ENCODE results near the gene DAO.
"Not testable (repeated sequence)": the region's sequence is repeated elsewhere in the genome, so short reads cannot be mapped to it uniquely, and the experiment has no call there.

Gene DAO

DNA sequence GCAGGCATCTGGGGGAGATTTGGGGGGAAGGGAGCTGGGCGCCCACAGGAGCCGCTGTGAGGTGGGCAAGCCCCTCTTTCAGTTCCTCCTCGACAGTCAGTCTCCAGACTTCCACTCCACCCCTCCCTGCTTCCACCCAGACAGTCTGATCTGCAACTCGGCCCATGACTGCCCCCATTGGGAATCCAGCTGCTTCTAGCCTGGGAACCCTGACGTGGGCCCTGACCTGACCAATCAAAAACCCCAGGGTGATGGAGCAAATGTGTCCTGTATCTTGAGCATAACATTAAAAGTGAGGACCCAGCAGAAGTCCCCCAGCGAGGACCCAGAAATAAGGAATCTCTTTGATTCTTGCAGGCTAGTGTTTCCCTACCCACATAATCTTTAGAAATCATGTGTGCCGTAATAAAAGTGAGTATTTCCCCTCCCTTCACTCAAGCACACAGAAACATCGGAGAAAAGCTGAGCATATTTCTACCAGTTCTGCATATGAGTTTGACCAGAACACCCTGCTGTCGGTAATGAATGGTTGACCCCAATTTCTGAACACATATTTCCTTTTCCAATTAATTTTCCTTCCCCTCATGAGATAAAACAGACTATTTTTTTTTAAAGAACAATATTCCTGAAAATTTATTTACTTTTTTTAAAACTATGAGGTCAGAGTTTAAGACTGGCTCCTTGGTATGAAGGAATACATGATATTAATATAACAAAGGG, 28.9 kb upstream of the DAO start:
- no peak for DNase-seq

- DNase-seq: no peak
Measured at GRCh38 chr12:108852674-108853309, 27.1 kb upstream of the DAO start.

- no peak for DNase-seq
Measured at GRCh38 chr12:108853426-108853825, 26.5 kb upstream of the DAO start.

- DNase-seq: no peak
Measured at GRCh38 chr12:108853981-108854446, 25.9 kb upstream of the DAO start.

- DNase-seq: no peak
Measured at GRCh38 chr12:108854451-108855283, 25.2 kb upstream of the DAO start.

GRCh38 chr12:108855284-108856169, 24.4 kb upstream of the DAO start:
- DNase-seq: no peak

GRCh38 chr12:108856170-108856427, 23.8 kb upstream of the DAO start:
- DNase-seq: no peak

DNA sequence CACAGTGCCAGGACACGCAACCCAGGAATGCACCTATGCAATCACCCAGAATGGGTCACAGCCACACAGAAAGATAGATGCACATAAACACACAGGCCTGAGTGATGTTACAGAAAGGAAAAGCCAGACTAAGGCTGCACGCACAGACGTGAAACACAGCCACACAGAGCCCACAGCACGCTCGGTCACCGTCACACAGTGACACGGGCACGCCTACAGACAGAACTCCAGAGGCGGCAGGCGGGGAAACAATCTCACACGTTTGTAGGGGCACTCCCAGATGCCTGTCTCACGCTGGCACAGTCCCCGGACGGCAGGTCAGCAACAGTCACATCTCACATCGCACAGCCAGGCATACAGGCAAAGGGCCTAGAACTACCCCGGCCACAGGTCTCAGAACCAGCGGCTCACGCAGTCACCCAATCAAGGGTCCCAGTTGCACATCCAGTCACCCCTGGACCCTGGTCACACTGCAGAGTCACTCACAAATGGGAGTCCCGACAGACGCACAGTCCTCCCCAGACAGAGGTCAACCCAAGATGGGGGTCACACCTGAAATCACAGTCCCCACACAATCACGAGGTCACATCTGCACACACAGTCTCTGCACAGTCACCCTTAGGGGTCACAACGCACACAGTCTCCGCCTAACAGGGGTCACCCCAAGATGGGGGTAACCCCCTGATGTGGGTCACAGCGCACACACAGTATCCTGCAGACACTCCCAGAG, 23.3 kb upstream of the DAO start:
- no peak for DNase-seq

DNA sequence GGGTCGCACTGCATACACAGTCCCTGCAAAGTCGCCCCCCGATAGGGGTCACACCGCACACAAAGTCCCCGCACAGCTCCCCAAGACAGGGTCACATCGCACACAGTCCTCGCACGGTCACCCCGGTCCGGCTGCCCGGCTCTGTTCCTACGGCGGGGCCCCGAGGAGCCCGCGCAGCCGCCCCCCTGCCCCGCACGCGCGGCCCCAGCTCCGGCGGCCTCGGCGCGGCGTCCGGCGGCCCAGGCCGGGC, 22.8 kb upstream of the DAO start:
- DNase-seq: no peak

DNA sequence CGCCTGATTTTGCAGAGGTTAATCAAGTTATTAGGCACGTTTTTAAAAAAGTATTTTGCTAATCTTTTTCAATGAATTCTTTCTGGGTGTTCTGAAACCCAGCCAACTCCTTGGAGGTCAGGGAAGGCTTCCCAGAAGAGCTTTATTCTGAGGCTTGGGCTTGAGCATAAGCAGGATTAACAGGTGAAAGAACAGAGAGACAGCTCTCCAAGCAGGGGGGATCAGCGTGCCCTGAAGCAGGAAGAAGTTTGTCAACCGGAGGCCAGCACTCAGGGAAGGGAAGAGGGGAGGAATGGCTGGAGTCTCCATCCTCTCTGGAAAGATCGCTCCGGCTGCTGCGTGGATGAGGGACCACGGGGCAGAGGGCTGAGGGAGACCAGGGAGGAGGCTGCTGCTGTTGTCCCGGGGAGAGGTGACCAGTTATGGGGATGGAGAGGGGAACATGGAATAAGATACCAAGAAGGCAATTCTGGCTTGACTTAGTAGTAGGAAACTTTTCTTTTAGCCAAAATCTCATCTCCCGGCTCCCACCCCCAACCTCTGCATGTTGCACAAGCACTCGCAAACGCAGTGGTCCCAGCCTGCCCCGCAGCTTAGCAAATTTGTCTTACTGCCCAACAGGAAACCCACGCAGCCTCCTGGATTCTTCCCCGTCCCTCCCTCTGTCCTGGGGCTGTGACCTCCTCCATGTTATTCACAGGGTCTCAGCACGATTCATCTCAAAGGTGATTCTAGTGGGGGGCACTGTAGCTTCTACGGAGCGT, 21.4 kb upstream of the DAO start:
- DNase-seq: no peak

- DNase-seq: not testable (repeated sequence)
Measured at GRCh38 chr12:108859141-108859922, 20.6 kb upstream of the DAO start.

DNA sequence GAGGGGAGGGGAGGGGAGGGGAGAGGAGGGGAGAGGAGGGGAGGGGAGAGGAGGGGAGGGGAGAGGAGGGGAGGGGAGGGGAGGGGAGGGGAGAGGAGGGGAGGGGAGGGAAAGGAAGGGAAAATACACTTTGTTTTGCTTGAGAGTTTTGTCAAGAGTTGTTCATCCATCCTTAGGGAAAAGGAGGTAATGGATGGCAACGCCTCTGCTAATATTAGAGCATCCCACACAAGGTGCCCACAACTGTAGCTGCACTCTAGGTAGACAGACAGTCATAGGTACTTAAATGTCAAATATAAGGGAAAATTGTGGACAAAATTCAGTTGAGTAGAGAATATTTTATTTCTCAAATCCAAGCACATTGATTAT, 20.0 kb upstream of the DAO start:
- DNase-seq: no peak

DNA sequence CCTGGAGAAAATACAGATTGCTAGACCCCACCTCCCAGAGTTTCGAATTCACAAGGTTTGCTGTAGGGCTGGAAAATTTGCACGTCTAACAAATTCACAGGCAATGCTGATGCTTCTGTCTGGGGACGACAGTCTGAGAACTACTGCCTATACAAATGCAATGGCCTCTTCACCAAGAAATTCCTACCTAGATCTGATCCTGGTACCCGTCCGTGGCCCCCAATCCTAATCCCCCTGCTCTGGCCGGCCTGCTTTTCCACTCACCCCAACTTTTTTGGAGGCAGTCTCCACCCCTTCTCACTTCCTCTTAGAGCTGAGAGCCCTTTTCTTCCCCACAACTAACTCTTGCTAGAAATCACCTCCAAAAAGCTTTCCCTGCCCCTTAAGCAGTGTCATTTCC, 19.4 kb upstream of the DAO start:
- DNase-seq: no peak

GRCh38 chr12:108861878-108862587, 17.9 kb upstream of the DAO start:
- DNase-seq: no peak

- DNase-seq: no peak
Measured at GRCh38 chr12:108862588-108862959, 17.3 kb upstream of the DAO start.

DNA sequence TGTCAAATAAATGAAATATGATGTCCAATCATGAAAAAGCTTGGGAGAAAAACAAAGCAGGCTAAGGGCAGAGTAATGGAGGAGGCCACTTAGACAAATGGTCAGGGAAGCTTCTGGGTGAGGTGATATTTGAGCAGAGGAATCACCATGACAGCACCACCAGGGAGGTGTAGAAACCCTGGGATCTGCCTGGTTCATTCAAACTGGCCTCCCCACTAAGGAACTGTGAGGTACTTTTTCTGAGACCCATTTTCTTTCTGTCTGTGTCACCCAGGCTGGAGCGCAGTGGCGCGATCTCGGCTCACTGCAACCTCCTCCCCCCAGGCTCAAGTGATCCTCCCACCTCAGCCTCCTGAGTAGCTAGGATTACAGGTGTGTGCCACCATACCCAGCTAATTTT, 14.7 kb upstream of the DAO start:
- DNase-seq: no peak

GRCh38 chr12:108866083-108866482, 13.8 kb upstream of the DAO start:
- not testable (repeated sequence) for DNase-seq

DNA sequence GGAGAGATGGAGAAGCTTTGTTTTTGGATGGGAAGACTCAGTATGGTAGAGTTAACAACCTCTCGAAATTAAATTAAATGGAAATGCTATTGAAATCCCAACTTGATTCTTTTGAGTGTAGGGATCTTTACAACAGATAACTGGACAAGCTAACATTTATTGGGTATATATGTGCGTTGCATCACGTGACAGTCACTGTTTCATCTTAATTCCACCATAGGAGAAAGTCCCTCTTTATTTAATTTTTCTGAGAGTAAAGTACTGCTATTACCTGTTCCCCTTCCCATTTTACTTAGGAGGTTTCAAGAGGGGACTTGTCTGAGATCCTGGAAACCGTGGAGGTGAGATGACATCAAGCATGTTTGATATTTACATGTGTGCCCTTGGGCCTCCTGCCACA, 11.1 kb upstream of the DAO start:
- DNase-seq: no peak

GRCh38 chr12:108875280-108875679, 4.6 kb upstream of the DAO start:
- DNase-seq: no peak

GRCh38 chr12:108875682-108876361, 4.1 kb upstream of the DAO start:
- DNase-seq: no peak

All from NCI-H2227 treated with DMSO at 0.1 percent for 48 hours (cell line).